Type B pancreatic cell (in vitro differentiated cells): ENCODE measurements around the gene HOXA5. TPM values are rescaled to one million over a fixed set of nuclear protein-coding genes. Genes with fewer than 3 reads are reported as not detected.

ENCODE experiments used
- DNase-seq: peaks from one replicate; pipeline ENCODE4 v3.0.0; 2021; ENCODE audit warnings: mixed read lengths; ENCODE audit not compliant: unreplicated experiment; ENCODE audit errors: extremely low spot score
- H3K27ac Mint-ChIP-seq: 2 replicates; pipeline ENCODE4 v1.8.0; 2021; ENCODE audit warnings: mild to moderate bottlenecking, mixed read lengths
- H3K27me3 Mint-ChIP-seq: 2 replicates; pipeline ENCODE4 v1.8.0; 2021; ENCODE audit warnings: mixed read lengths
- H3K36me3 Mint-ChIP-seq: 2 replicates; pipeline ENCODE4 v1.8.0; 2021; ENCODE audit warnings: mixed read lengths
- H3K4me1 Mint-ChIP-seq: one replicate; pipeline ENCODE4 v1.8.0; 2021; ENCODE audit warnings: mixed read lengths; ENCODE audit not compliant: unreplicated experiment
- H3K4me3 Mint-ChIP-seq: 2 replicates; pipeline ENCODE4 v1.8.0; 2021; ENCODE audit warnings: mild to moderate bottlenecking, mixed read lengths
- H3K9me3 Mint-ChIP-seq: 2 replicates; pipeline ENCODE4 v1.8.0; 2021; ENCODE audit warnings: mixed read lengths
- total RNA-seq: library from RNA; stranded (reverse); gene quantifications from 2 replicates; pipeline ENCODE4 v1.2.1, GENCODE V29; 2021; ENCODE audit warnings: low replicate concordance
- TF ChIP-seq, protein P1 (sequence below): fragments of 200-600 bp; sonication (generic); conservative IDR thresholded peaks from 2 replicates; pipeline ENCODE4 v1.5.0; 2021; ENCODE audit warnings: antibody characterized with exemption, mild to moderate bottlenecking

HOXA5 gene
- total RNA-seq, 1 donor from 2014 or later, result 77.7 TPM

- Mint-ChIP-seq H3K9me3 (no peaks in the 10 kb centered on the region), H3K36me3 (peaks cover 45% of the 10 kb centered on the region), H3K27me3 (peaks cover 67% of the 10 kb centered on the region), H3K27ac (peak within 1 kb of the TSS; percentile 97), H3K4me1 (peaks cover 62% of the 10 kb centered on the region), H3K4me3 (peak within 1 kb of the TSS; percentile 97)
- TF ChIP-seq, protein P1, sequence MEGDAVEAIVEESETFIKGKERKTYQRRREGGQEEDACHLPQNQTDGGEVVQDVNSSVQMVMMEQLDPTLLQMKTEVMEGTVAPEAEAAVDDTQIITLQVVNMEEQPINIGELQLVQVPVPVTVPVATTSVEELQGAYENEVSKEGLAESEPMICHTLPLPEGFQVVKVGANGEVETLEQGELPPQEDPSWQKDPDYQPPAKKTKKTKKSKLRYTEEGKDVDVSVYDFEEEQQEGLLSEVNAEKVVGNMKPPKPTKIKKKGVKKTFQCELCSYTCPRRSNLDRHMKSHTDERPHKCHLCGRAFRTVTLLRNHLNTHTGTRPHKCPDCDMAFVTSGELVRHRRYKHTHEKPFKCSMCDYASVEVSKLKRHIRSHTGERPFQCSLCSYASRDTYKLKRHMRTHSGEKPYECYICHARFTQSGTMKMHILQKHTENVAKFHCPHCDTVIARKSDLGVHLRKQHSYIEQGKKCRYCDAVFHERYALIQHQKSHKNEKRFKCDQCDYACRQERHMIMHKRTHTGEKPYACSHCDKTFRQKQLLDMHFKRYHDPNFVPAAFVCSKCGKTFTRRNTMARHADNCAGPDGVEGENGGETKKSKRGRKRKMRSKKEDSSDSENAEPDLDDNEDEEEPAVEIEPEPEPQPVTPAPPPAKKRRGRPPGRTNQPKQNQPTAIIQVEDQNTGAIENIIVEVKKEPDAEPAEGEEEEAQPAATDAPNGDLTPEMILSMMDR, result no peak
- DNase-seq, result peak; percentile 78
These were observed 40.7 kb downstream of the HOXA5 start, which contains the start of gene HOXA2 for GRCh38 chr7:27102581-27103442. TSS of gene HOXA2 (minus strand) at chr7:27102683. CDS start at chr7:27102500, 183 bp downstream.

DNA sequence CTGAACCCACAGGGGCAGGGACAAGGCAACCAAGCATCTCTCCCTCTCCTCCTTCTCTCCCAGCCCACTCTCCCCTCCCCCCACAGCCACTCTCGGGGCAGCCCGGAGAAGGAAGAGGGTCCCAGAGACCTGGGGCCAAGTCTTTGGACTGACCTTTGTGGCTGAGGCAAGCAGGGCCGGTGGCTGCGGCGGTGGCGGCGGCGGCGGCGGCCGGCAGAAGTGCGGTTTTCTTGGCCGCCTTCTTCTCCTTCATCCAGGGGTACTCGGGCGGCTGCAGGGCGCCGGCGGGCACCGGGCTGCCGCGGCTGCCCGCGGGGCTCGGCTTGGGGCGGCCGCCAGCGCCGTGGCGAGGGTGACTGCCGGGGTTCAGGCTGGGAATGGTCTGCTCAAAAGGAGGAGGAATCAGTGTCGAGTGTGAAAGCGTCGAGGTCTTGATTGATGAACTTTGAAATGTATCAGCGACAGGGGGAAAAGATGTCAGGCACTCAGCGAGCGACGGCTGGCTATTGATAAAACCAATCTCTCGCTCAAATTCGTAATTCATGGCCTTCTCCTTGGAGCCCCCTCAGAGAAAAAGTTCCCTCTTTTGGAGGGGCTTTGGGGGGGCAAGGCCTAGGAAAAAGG, 41.4 kb downstream of the HOXA5 start:
- DNase-seq, result peak; percentile 77
- peaks cover 62% of the 10 kb centered on the region for H3K4me1 Mint-ChIP-seq
- TF ChIP-seq, protein P1, result no peak
- H3K36me3 Mint-ChIP-seq, result peaks cover 47% of the 10 kb centered on the region
- peaks cover 67% of the 10 kb centered on the region for H3K27me3 Mint-ChIP-seq
- peak overlapping the region; percentile 97 for H3K4me3 Mint-ChIP-seq
- H3K9me3 Mint-ChIP-seq, result no peaks in the 10 kb centered on the region
- peak overlapping the region; percentile 97 for H3K27ac Mint-ChIP-seq

GRCh38 chr7:27101171-27101956, 42.1 kb downstream of the HOXA5 start:
- no peak for DNase-seq
- Mint-ChIP-seq H3K9me3 (no peaks in the 10 kb centered on the region), H3K27ac (peak overlapping the region; percentile 97), H3K4me1 (peaks cover 62% of the 10 kb centered on the region), H3K4me3 (peak overlapping the region; percentile 97), H3K36me3 (peaks cover 48% of the 10 kb centered on the region), H3K27me3 (peaks cover 68% of the 10 kb centered on the region)
- TF ChIP-seq, protein P1, result no peak

- DNase-seq, result no peak
- Mint-ChIP-seq H3K9me3 (no peaks in the 10 kb centered on the region), H3K4me1 (peaks cover 56% of the 10 kb centered on the region), H3K27me3 (peaks cover 63% of the 10 kb centered on the region), H3K36me3 (peaks cover 46% of the 10 kb centered on the region), H3K4me3 (peak overlapping the region; percentile 97), H3K27ac (peak overlapping the region; percentile 97)
- TF ChIP-seq, protein P1, result no peak
These were observed 42.7 kb downstream of the HOXA5 start for GRCh38 chr7:27100694-27101170.
